DMS153 treated with DMSO at 0.1 percent for 48 hours (cell line): ENCODE data around the gene AK8.
"Not testable (repeated sequence)": the region's sequence is repeated elsewhere in the genome, so short reads cannot be mapped to it uniquely, and the experiment has no call there.

ENCODE experiments used
- DNase-seq: peaks from one replicate; lab custom pipeline; 2025; ENCODE audit not compliant: unreplicated experiment; lab: John Stamatoyannopoulos, UW

AK8 gene

GRCh38 chr9:132722564-132723065 lies 155.5 kb downstream of the AK8 start:
- no peak for DNase-seq

DNA sequence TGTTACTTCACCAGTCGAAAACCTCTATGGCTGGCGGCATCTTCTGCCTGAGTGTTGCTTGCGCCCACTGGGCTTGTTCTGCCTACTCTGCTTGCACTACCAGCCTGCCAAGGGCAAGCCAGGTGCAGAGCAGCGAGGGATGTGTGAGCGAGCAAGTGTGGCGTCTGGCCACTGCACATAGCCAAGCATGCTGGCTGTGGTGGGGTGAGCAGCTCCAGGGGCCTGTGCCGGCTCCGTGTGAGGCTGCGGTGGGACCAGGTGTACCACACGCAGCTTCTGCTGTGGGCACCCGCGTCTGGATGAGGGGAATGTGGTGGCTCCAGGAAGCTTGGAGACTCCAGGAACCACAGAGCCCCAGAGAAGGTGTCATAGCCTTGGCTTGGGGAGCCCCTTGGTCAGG lies 156.4 kb downstream of the AK8 start:
- no peak for DNase-seq

DNA sequence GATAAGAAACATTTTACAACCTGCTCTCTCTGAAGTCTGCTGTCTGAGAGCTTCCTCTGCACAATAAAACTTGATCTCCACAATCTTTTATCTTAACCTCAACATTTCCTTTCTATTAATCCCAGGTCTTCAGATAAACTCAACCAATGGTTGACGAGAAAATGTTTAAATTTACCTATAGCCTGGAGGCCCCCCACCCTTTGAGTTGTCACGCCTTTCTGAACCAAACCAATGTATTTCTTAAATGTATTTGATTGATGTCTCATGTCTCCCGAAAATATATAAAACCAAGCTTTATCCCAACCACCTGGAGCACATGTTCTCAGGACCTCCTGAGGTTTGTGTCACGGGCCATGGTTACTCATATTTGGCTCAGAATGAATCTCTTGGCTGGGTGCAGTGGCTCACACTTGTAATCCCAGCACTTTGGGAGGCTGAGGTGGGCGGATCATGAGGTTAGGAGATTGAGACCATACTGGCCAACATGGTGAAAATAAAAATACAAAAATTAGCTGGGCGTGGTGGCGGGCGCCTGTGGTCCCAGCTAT lies 159.6 kb downstream of the AK8 start:
- DNase-seq, result not testable (repeated sequence)

DNA sequence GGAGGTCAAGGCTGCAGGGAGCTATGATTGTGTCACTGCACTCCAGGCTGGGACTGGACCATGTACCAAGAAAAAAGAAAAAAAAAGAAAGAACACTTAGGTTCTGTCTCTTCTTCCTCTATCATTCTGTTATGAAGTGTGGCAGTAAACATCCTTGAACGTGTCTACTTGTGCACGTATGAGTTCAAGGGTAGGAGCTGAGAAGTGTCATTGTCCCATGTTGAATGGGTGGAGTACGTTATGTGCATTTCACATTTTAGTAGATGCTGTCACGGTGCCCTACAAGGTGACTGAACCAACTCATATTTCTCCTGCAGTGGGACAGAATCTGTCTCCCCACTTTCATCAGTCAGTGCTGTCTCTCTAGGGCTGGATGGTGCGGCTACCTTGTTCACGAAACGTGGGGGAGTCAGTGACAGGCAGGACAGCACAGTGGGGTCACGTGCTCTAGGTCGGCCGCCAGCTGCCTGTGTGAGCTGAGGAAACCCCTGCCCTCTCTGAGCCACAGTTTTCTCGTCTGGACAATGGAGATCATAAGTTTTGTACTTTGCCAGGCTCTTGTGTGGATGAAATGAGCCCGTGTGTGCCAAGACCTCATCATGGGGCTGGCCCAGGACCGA lies 160.6 kb downstream of the AK8 start:
- DNase-seq, result no peak

DNA sequence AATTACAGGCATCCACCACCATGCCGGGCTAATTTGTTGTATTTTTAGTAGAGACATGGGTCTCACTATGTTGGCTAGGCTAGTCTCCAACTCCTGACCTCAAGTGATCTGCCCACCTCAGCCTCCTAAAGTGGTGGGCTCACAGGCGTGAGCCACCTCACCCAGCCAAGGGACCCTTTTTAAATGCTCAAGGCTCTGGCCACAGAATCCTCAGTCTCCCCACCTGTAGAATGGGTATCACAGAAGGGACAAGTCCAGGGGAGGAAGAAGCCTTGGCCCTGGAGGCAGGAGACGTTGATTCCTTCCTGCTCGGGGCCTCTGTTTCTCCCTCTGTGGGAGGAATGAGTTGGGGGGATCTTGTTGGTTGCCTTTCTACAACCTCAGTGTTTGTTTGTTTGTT lies 162.1 kb downstream of the AK8 start:
- DNase-seq, result no peak

DNA sequence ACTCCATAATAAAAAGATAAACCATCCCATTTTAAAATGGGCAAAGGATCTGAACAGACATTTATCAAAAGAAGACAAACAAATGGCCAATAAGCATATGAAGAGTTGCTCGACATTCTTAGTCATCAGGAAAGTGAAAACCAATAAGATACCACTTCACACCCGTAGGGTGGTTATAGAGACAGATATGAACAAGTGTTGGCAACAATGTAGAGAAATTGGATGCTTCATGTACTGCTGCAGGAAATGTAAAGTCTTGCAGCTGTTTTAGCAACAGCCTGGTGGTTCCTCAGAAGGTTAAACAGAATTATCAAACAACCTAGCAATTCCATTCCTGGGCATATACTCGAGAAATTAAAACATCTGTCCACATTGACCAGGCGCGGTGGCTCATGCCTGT lies 165.3 kb downstream of the AK8 start:
- no peak for DNase-seq

- no peak for DNase-seq
Measured at GRCh38 chr9:132711846-132712245, 166.2 kb downstream of the AK8 start.

- not testable (repeated sequence) for DNase-seq
Measured at GRCh38 chr9:132711152-132711551, 166.9 kb downstream of the AK8 start.

DNA sequence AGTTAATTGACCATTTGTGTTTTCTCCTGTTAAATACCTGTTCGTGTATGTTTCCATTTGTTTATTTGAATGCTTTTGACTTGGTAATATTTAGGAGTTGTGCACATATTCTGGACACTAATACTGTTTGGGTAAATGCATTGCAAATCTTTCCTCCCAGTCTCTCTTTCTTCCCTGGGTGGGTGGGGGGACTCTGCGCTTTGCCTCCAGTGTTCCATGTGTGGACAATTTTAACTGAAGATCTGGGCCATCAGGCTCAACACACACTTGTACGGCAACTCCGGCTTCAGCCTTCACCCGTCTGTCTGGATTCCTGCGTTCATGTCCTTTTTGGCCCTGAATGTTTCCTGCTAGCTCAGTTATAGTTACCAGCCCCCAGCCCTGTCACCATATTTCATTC lies 167.8 kb downstream of the AK8 start:
- DNase-seq, result no peak

DNA sequence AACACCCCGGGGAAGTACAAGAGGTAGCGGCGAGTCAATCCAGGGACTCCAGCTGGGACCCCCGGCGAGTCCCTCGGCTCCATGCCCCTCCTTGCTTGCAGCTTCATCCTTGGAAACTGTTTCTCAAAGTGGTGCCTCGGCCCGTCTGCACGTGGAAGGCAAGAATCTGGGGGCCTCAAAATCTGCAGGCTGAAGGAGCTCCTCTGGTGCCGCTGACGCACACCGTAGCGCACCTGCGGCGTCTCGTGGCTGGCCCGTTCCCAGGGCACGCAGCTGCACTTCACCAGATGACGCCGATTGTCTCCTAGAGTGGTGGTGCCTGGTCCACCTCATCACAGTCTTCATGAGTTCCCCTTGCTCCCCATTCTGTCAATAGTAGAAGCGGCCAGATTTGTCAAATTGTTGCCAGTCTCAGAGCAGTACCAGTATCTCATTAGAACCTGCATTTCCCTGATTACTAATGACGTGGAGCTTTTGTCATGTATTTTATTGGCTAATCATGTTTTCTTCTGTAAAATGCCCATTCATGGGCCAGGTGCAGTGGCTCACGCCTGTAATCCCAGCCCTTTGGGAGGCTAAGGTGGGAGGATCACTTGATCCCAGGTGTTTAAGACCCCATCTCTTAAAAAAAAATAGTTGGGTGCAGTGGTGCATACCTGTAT lies 169.2 kb downstream of the AK8 start:
- DNase-seq, result no peak

DNA sequence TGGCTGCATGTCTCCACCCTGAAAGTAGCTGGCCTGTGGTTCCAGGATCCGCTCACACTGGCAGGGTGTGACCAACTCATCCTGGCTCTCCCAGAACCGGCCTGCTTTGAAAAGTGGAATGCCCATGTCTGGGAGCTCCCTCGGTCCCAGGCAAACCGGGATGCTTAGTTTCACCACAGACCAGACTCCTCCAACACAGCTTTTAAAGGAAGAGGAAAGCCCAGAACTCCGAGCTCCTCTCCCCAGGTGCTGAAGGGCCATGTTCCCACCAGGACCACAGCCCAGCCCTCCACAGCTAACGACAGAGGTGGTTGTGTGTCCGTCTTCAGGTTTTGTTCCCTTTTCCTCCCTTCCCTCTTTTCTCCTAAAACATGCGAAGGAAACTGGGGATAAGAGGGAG lies 169.8 kb downstream of the AK8 start:
- DNase-seq, result no peak

DNA sequence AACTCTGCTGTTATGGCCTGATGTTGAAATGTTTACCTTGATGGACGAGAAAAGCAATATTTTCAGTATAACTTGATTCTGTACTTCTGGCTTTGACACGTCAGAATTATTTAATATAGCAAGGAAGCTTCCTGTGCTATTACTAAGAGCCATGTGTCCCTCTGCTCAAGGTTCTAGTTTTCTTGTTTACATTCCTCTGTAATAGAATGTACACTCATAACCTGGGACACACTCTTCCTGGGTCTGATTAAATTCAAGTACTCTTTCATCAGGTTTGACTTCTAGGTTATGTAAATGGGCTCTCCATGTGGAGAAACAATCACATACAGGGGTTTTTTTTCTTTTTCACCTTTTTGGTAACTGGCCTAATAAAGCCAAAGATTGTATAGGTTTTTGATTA lies 174.7 kb downstream of the AK8 start:
- DNase-seq, result no peak

- no peak for DNase-seq
Measured at GRCh38 chr9:132702254-132702653, 175.8 kb downstream of the AK8 start.

DNA sequence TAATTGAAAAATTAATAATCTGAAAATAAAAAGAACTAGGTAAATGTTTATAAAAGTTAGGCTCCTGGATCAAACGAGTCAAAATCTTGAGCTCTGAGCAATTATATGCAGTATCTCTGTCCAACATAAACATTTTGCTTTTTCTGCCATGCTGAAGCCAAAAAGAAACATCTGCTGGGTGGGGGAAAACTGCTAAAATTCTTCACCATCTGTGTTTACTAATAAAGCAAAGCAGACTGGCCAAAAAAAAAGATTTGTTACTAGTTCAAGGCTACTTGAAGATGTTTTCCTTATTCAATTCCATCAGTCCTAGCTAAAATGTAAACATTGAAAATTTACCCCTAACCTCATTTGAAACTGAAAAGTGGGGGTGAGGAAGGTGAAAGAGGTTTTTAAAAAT lies 178.1 kb downstream of the AK8 start:
- DNase-seq, result no peak

- no peak for DNase-seq
Measured at GRCh38 chr9:132698989-132699388, 179.1 kb downstream of the AK8 start.

- no peak for DNase-seq
Measured at GRCh38 chr9:132697230-132697629, 180.9 kb downstream of the AK8 start.

GRCh38 chr9:132694144-132694543 lies 183.9 kb downstream of the AK8 start:
- DNase-seq, result no peak

- no peak for DNase-seq
Measured at GRCh38 chr9:132690696-132691095, 187.4 kb downstream of the AK8 start.

- no peak for DNase-seq
Measured at GRCh38 chr9:132683873-132684272, 194.2 kb downstream of the AK8 start.

DNA sequence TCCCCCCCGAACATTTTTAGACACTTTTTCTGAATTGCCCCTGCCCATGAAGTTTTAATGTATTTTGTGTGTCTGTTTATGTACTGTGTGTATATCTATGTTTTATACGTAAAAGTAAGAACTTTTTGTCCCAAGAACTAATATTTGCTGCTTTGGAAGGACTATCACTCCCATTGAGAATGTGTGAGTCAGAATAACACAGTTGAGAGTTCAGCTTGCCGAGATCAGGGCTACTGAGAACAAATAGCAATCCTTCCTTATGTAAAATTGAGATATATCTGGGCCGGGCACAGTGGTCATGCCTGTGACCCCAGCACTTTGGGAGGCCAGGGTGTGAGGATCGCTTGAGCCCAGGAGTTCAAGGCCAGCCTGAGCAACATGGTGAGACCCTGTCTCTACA lies 196.5 kb downstream of the AK8 start:
- no peak for DNase-seq

DNA sequence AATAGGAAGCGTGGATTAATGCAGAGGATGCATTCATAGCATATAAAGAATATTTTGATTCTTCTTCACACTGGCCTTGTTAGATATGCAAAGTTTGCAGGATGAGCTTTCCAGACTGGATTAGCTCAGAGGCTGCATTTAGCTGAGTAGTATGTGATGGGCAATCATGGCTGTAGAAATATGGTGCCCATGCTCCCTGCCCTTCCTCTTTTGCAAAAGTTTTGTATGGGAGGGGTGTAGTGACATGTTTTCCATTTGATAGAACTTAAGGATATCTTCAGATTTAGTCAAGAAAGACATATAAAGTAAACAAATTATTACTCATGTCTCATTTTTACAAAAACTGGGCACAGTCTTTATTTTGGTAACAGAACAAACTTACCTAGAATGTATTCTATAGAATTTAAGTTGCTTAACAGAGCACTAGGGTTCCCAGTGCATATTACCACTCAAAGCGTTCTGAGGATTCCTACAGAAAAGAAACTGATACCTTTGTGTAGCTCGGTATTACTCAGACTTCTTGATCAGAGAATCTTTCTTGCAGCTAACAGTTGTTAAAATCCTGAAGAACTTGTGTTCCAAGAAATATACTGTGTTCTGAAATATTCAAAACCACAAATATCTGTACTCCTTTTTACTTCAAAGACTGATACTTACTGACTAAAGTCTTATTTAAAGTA lies 198.0 kb downstream of the AK8 start:
- no peak for DNase-seq

DNA sequence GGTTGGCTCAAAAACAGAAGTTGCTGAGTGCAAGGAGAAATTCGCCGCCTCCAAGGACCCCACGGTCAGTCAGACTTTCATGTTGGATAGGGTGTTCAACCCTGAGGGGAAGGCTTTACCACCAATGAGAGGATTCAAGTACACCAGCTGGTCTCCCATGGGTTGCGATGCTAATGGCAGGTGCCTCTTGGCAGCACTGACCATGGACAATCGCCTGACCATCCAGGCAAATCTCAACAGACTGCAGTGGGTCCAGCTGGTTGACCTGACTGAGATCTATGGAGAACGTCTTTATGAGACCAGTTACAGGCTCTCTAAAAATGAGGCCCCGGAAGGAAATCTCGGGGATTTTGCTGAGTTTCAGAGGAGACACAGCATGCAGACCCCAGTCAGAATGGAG lies 200.1 kb downstream of the AK8 start:
- DNase-seq, result no peak
